DMS53 (cell line): ENCODE measurements around the gene TIGD6.

Experiments
- DNase-seq: peaks from one replicate; lab custom pipeline; 2025; lab: John Stamatoyannopoulos, UW

TIGD6 gene

GRCh38 chr5:149969181-149969930 is 31.1 kb downstream of the TIGD6 start:
- no peak for DNase-seq

GRCh38 chr5:149966946-149967345 is 33.5 kb downstream of the TIGD6 start:
- DNase-seq, result no peak

GRCh38 chr5:149963729-149964128 is 36.7 kb downstream of the TIGD6 start:
- DNase-seq, result no peak

GRCh38 chr5:149962601-149963300 is 37.7 kb downstream of the TIGD6 start:
- DNase-seq, result no peak

- peak; percentile 80 for DNase-seq
These were observed 38.5 kb downstream of the TIGD6 start for GRCh38 chr5:149961957-149962409.

GRCh38 chr5:149961186-149961685 is 39.2 kb downstream of the TIGD6 start:
- DNase-seq, result peak; percentile 65

GRCh38 chr5:149960272-149961185 is 39.9 kb downstream of the TIGD6 start, which contains the start of gene SLC26A2:
TSS of gene SLC26A2 (plus strand) at chr5:149960758. CDS start at chr5:149977653, 16,895 bp downstream.
- DNase-seq, result peak; percentile 100

- DNase-seq, result peak; percentile 72
These were observed 40.8 kb downstream of the TIGD6 start for GRCh38 chr5:149959406-149960236.

- no peak for DNase-seq
These were observed 42.6 kb downstream of the TIGD6 start for GRCh38 chr5:149957855-149958254.

GRCh38 chr5:149956685-149957084 is 43.8 kb downstream of the TIGD6 start:
- no peak for DNase-seq

- no peak for DNase-seq
These were observed 45.7 kb downstream of the TIGD6 start for GRCh38 chr5:149954798-149955197.

- no peak for DNase-seq
These were observed 46.9 kb downstream of the TIGD6 start for GRCh38 chr5:149953436-149954121.

GRCh38 chr5:149951138-149951749 is 49.2 kb downstream of the TIGD6 start:
- DNase-seq, result no peak

GRCh38 chr5:149948993-149949392 is 51.5 kb downstream of the TIGD6 start:
- DNase-seq, result no peak

GRCh38 chr5:149946118-149946517 is 54.3 kb downstream of the TIGD6 start:
- no peak for DNase-seq

- no peak for DNase-seq
These were observed 55.8 kb downstream of the TIGD6 start, which contains the start of gene PDE6A for GRCh38 chr5:149944666-149945065. TSS of gene PDE6A (minus strand) at chr5:149944793. CDS start at chr5:149944673, 120 bp downstream.

GRCh38 chr5:149943177-149943949 is 57.1 kb downstream of the TIGD6 start:
- peak; percentile 37 for DNase-seq
